Astrocyte (in vitro differentiated cells and primary cell): ENCODE data around the gene OLFM2. TPM values are rescaled to one million over a fixed set of nuclear protein-coding genes. Genes with fewer than 3 reads are reported as not detected.

Source experiments
- DNase-seq: peaks from one replicate; pipeline ENCODE4 v3.0.0-alpha.2; 2010; ENCODE audit warnings: low read depth
- FAIRE-seq: peaks from 2 replicates; lab custom pipeline; 2011; peaks lifted over from hg19 to GRCh38; lab: Jason Lieb, UNC
- H2AFZ ChIP-seq: 2 replicates; pipeline ENCODE4 v1.6.0; 2012; ENCODE audit warnings: low read depth, low read length, inconsistent platforms
- H3K27ac ChIP-seq: 2 replicates; pipeline ENCODE4 v1.5.1; 2011; ENCODE audit warnings: low read depth, low read length, inconsistent platforms
- H3K27me3 ChIP-seq: 2 replicates; pipeline ENCODE4 v1.6.0; 2011; ENCODE audit warnings: low read length, inconsistent platforms; ENCODE audit not compliant: insufficient read depth
- H3K36me3 ChIP-seq: 2 replicates; pipeline ENCODE4 v1.5.1; 2011; ENCODE audit warnings: low read length, inconsistent platforms; ENCODE audit not compliant: insufficient read depth
- H3K4me1 ChIP-seq: 2 replicates; pipeline ENCODE4 v1.5.1; 2011; ENCODE audit warnings: low read length, inconsistent platforms; ENCODE audit not compliant: insufficient read depth
- H3K4me2 ChIP-seq: 2 replicates; pipeline ENCODE4 v1.6.0; 2012; ENCODE audit warnings: low read length, inconsistent platforms
- H3K4me3 ChIP-seq: 2 replicates; pipeline ENCODE4 v1.5.1; 2011; ENCODE audit warnings: low read depth, mild to moderate bottlenecking, low read length, inconsistent platforms; ENCODE audit not compliant: insufficient read depth
- H3K79me2 ChIP-seq: 2 replicates; pipeline ENCODE4 v1.6.0; 2012; ENCODE audit warnings: mild to moderate bottlenecking, low read length, inconsistent platforms; ENCODE audit not compliant: insufficient read depth
- H3K9ac ChIP-seq: 2 replicates; pipeline ENCODE4 v1.6.0; 2012; ENCODE audit warnings: mild to moderate bottlenecking, low read length, inconsistent platforms
- H3K9me3 ChIP-seq: 2 replicates; pipeline ENCODE4 v1.5.1; 2012; ENCODE audit warnings: low read depth, mild to moderate bottlenecking, low read length, inconsistent platforms; ENCODE audit not compliant: insufficient read depth
- H4K20me1 ChIP-seq: 2 replicates; pipeline ENCODE4 v1.6.0; 2012; ENCODE audit warnings: low read length, inconsistent platforms; ENCODE audit not compliant: insufficient read depth
- H3K27ac Mint-ChIP-seq: one replicate; pipeline ENCODE4 v1.8.0; 2021; ENCODE audit warnings: mild to moderate bottlenecking, mixed read lengths; ENCODE audit not compliant: unreplicated experiment
- H3K27me3 Mint-ChIP-seq: one replicate; pipeline ENCODE4 v1.8.0; 2021; ENCODE audit warnings: low read depth, mixed read lengths; ENCODE audit not compliant: unreplicated experiment
- H3K36me3 Mint-ChIP-seq: one replicate; pipeline ENCODE4 v1.8.0; 2021; ENCODE audit warnings: low read depth, mixed read lengths; ENCODE audit not compliant: unreplicated experiment
- H3K4me1 Mint-ChIP-seq: one replicate; pipeline ENCODE4 v1.8.0; 2021; ENCODE audit warnings: low read depth, mixed read lengths; ENCODE audit not compliant: unreplicated experiment
- H3K4me3 Mint-ChIP-seq: one replicate; pipeline ENCODE4 v1.8.0; 2021; ENCODE audit warnings: mild to moderate bottlenecking, moderate library complexity, mixed read lengths; ENCODE audit not compliant: unreplicated experiment
- H3K9me3 Mint-ChIP-seq: one replicate; pipeline ENCODE4 v1.8.0; 2021; ENCODE audit warnings: mild to moderate bottlenecking, mixed read lengths; ENCODE audit not compliant: unreplicated experiment
- CTCF ChIP-seq: IDR thresholded peaks from 2 replicates; pipeline ENCODE4 v1.5.1; 2011; ENCODE audit warnings: low read depth, mild to moderate bottlenecking, inconsistent platforms, low read length, moderate library complexity; ENCODE audit not compliant: insufficient read depth
- EZH2 ChIP-seq: IDR thresholded peaks from 2 replicates; pipeline ENCODE4 v1.6.1; 2012; ENCODE audit warnings: mild to moderate bottlenecking, low read length, inconsistent platforms; ENCODE audit not compliant: insufficient read depth
- total RNA-seq: library from RNA; stranded (reverse); gene quantifications from 2 replicates; pipeline ENCODE4 v1.2.1, GENCODE V29; 2021

OLFM2 gene
- total RNA-seq, 1 donor from 2014 or later, result 71.3 TPM

GRCh38 chr19:9906475-9907087 lies 29.7 kb downstream of the OLFM2 start:
- no peaks in the 10 kb centered on the region for H3K9me3 ChIP-seq
- H3K27ac Mint-ChIP-seq, result no peak overlapping the region
- FAIRE-seq, result no peak
- no peak overlapping the region for H3K4me3 Mint-ChIP-seq
- no peak overlapping the region for H3K9ac ChIP-seq
- peaks cover 7% of the 10 kb centered on the region for H4K20me1 ChIP-seq
- no peak overlapping the region for H3K4me2 ChIP-seq
- peaks cover 8% of the 10 kb centered on the region for H3K27me3 ChIP-seq
- no peak overlapping the region for H3K27ac ChIP-seq
- H2AFZ ChIP-seq, result no peak overlapping the region
- H3K4me1 ChIP-seq, result no peaks in the 10 kb centered on the region
- no peak for DNase-seq
- no peaks in the 10 kb centered on the region for H3K79me2 ChIP-seq
- no peaks in the 10 kb centered on the region for H3K4me1 Mint-ChIP-seq
- peaks cover 9% of the 10 kb centered on the region for H3K36me3 Mint-ChIP-seq
- no peak overlapping the region for H3K4me3 ChIP-seq
- H3K36me3 ChIP-seq, result no peaks in the 10 kb centered on the region
- H3K9me3 Mint-ChIP-seq, result no peaks in the 10 kb centered on the region
- TF ChIP-seq CTCF (no peak), EZH2 (no peak)
- no peaks in the 10 kb centered on the region for H3K27me3 Mint-ChIP-seq

- no peak overlapping the region for H3K27ac Mint-ChIP-seq
- H3K4me2 ChIP-seq, result no peak overlapping the region
- no peak overlapping the region for H2AFZ ChIP-seq
- peaks cover 2% of the 10 kb centered on the region for H3K9me3 Mint-ChIP-seq
- H3K4me1 Mint-ChIP-seq, result no peaks in the 10 kb centered on the region
- H3K36me3 Mint-ChIP-seq, result peaks cover 8% of the 10 kb centered on the region
- no peak for DNase-seq
- no peaks in the 10 kb centered on the region for H3K9me3 ChIP-seq
- peaks cover 5% of the 10 kb centered on the region for H3K27me3 ChIP-seq
- no peaks in the 10 kb centered on the region for H3K36me3 ChIP-seq
- no peak overlapping the region for H3K4me3 ChIP-seq
- H3K4me3 Mint-ChIP-seq, result no peak overlapping the region
- H3K27me3 Mint-ChIP-seq, result no peaks in the 10 kb centered on the region
- H3K4me1 ChIP-seq, result no peaks in the 10 kb centered on the region
- H3K79me2 ChIP-seq, result no peaks in the 10 kb centered on the region
- no peak overlapping the region for H3K9ac ChIP-seq
- H3K27ac ChIP-seq, result no peak overlapping the region
- no peak for TF ChIP-seq CTCF
- no peak for TF ChIP-seq EZH2
- no peaks in the 10 kb centered on the region for H4K20me1 ChIP-seq
- FAIRE-seq, result no peak
Observed at GRCh38 chr19:9903336-9903735, 33.0 kb downstream of the OLFM2 start.

GRCh38 chr19:9901642-9902041 lies 34.7 kb downstream of the OLFM2 start:
- Mint-ChIP-seq H3K4me3 (no peak overlapping the region), H3K27ac (no peak overlapping the region), H3K36me3 (peaks cover 4% of the 10 kb centered on the region), H3K4me1 (no peaks in the 10 kb centered on the region), H3K27me3 (no peaks in the 10 kb centered on the region), H3K9me3 (peaks cover 2% of the 10 kb centered on the region)
- Histone ChIP-seq H3K27ac (no peak overlapping the region), H3K9me3 (no peaks in the 10 kb centered on the region), H3K27me3 (peaks cover 5% of the 10 kb centered on the region), H3K36me3 (no peaks in the 10 kb centered on the region), H2AFZ (no peak overlapping the region), H3K4me2 (no peak overlapping the region), H3K9ac (no peak overlapping the region), H4K20me1 (no peaks in the 10 kb centered on the region), H3K4me3 (no peak overlapping the region), H3K4me1 (no peaks in the 10 kb centered on the region), H3K79me2 (no peaks in the 10 kb centered on the region)
- TF ChIP-seq EZH2 (no peak), CTCF (no peak)
- no peak for FAIRE-seq
- no peak for DNase-seq
